ENCODE results near the gene VPS54.

VPS54 gene, protein sequence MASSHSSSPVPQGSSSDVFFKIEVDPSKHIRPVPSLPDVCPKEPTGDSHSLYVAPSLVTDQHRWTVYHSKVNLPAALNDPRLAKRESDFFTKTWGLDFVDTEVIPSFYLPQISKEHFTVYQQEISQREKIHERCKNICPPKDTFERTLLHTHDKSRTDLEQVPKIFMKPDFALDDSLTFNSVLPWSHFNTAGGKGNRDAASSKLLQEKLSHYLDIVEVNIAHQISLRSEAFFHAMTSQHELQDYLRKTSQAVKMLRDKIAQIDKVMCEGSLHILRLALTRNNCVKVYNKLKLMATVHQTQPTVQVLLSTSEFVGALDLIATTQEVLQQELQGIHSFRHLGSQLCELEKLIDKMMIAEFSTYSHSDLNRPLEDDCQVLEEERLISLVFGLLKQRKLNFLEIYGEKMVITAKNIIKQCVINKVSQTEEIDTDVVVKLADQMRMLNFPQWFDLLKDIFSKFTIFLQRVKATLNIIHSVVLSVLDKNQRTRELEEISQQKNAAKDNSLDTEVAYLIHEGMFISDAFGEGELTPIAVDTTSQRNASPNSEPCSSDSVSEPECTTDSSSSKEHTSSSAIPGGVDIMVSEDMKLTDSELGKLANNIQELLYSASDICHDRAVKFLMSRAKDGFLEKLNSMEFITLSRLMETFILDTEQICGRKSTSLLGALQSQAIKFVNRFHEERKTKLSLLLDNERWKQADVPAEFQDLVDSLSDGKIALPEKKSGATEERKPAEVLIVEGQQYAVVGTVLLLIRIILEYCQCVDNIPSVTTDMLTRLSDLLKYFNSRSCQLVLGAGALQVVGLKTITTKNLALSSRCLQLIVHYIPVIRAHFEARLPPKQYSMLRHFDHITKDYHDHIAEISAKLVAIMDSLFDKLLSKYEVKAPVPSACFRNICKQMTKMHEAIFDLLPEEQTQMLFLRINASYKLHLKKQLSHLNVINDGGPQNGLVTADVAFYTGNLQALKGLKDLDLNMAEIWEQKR

DNA sequence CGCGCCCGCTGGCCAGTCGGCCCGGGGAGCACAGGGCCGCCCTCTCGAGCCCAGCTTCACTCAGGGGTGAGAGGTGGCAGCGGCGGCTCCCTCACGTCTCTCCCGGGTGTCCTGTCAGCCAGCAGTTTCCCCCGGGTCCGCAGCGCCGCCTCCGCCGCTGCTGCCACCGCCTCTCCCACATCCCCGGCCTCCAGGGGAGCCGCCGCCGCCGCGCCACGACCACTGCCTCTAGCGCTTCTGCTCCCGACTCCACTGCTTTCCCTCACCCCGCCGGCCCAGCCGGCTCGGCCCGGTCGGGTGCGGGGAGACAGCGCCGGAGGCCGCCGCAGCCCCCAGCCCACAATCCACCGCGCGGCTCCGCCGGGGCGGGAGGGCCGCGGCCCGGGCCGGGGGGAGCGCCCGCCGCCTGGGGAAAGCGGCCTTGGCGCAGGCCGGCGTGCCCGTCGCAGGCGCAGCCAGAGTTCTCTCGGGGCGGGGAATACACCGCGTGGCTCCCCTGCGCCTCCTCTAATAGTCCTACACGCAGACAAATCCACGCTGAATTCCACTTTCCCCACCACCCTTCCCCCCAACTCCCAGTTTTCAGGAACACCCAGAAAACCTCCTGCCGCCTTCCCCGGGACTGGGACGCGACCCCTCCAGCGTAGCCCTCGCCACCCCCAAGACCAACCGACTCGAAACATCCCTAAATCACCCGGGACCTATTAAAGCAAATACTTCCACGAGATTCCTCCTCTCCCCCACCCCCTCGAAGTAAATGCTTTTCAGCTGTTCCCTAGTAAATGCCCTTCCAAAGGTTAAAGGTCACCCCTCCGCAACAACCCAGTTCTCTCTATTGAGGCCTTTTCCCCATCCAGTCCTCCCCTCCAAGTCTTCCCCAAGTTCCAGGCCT, at the start of gene VPS54:
Gene VPS54, minus strand, starts transcription at position 346 of the 892 bp plus-strand sequence. CDS start 35,429 bp downstream, outside the sequence.
- peak within 1 kb of the TSS; percentile 70 for H3K4me3 ChIP-seq (ENCODE audit: low read depth, low read length)
- TF ChIP-seq, protein P1, sequence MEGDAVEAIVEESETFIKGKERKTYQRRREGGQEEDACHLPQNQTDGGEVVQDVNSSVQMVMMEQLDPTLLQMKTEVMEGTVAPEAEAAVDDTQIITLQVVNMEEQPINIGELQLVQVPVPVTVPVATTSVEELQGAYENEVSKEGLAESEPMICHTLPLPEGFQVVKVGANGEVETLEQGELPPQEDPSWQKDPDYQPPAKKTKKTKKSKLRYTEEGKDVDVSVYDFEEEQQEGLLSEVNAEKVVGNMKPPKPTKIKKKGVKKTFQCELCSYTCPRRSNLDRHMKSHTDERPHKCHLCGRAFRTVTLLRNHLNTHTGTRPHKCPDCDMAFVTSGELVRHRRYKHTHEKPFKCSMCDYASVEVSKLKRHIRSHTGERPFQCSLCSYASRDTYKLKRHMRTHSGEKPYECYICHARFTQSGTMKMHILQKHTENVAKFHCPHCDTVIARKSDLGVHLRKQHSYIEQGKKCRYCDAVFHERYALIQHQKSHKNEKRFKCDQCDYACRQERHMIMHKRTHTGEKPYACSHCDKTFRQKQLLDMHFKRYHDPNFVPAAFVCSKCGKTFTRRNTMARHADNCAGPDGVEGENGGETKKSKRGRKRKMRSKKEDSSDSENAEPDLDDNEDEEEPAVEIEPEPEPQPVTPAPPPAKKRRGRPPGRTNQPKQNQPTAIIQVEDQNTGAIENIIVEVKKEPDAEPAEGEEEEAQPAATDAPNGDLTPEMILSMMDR (IDR thresholded peaks at IDR 0.05; ENCODE audit: borderline replicate concordance, insufficient read depth, low read depth, low read length) = no peak

DNA sequence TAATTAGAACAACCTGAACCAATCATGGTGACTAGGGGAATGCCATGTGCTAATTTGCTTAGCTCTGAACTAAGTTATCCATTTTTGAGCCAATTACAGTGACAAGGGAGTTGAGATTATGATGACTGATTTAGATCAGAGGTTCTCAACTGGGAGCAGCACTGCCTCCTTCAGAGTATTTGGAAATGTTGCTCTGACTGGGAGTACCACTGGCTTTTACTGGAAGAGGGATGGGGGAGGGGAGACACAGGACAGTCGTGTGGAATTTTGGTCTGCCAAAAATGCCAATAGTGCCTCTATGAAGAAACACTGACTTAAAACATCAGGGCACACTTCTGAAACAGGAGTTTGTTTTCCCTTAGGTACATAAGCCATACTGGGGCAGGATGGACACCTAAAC, 48.1 kb upstream of the VPS54 start:
- TF ChIP-seq, protein P1 (IDR thresholded peaks at IDR 0.05; ENCODE audit: borderline replicate concordance, insufficient read depth, low read depth, low read length) = no peak

DNA sequence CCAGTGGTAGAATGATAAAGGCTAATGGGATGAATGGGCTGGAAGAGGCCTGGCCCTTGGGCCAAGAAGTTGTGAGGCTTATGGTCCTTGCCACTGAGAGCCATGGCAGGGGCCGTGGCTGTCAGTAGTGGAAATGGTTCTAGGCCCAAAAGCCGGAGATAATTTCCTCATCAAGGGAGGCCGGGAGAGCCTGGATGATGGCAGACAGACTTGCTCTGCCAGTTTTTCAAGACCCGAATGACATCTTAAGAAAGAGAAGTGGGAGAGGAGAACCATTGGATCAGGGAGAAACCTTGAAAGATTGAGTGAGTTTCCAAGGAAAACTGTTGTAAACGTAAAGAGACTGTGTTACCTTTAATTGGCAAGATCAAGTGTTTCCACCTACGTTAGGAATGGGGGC, 46.3 kb upstream of the VPS54 start:
- TF ChIP-seq, protein P1 (IDR thresholded peaks at IDR 0.05; ENCODE audit: borderline replicate concordance, insufficient read depth, low read depth, low read length) = no peak
- H3K4me3 ChIP-seq (ENCODE audit: low read depth, low read length) = no peak overlapping the region

More for the DNA sequence above, 48.1 kb upstream of the VPS54 start:
- no peak overlapping the region for H3K4me3 ChIP-seq (ENCODE audit: low read depth, low read length)

DNA sequence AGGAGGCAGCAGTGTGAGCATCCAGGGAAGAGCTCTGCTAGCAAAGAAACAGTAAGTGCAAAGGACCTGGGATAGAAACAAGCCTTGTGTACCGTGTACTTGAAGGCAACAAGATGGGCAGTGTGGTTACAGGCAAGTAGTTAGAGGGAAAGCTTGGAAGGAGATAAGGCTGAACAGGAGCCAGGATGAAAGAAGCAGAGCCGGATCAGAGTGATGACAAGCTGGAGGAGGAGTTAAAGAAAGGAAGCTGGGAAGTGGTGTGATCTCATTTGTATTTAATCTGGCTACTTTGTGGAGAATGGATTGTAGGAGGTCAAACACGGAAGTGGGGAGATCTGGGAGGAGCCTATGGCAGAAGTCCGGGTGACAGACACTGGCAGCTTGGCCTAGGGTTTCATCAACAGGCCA, 44.7 kb upstream of the VPS54 start:
- no peak overlapping the region for H3K4me3 ChIP-seq (ENCODE audit: low read depth, low read length)
- TF ChIP-seq, protein P1 (IDR thresholded peaks at IDR 0.05; ENCODE audit: borderline replicate concordance, insufficient read depth, low read depth, low read length) = no peak

DNA sequence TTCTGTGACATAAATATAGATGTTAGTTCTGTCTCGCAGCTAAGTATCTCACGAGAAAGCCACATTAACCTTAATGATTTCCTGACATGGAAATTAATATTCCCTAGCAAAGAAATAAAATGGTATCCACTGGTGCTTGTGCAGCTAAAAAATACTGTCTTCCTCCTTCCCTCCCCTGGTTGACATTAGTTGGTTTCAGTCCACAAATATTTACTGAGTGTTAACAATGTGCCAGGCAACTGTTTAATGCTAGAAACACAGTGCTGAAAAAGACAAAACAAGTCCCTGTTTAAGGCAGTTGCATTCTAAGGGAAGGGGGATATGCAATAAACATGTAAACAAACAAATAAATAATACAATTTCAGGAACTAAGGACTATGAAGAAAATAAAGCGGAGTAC, 44.2 kb upstream of the VPS54 start:
- TF ChIP-seq, protein P1 (IDR thresholded peaks at IDR 0.05; ENCODE audit: borderline replicate concordance, insufficient read depth, low read depth, low read length) = no peak
- no peak overlapping the region for H3K4me3 ChIP-seq (ENCODE audit: low read depth, low read length)

DNA sequence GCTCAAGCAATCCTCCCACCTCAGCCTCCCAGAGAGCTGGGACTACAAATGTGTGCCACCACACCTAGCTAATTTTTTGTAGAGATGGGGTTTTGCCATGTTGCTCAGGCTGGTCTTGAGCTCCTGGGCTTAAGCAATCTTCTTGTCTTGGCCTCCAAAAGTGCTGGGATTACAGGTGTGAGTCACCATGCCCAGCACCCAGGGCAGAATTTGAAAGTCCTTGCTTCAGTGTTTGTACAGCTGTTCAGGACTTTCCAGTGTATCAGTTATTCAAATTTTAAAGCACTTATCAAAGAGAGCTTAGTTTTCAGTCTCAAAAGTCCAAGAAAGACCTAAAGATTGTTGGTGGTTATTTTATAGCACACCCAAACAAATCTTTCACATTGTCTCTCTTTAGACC, 43.6 kb upstream of the VPS54 start:
- TF ChIP-seq, protein P1 (IDR thresholded peaks at IDR 0.05; ENCODE audit: borderline replicate concordance, insufficient read depth, low read depth, low read length) = no peak
- H3K4me3 ChIP-seq (ENCODE audit: low read depth, low read length) = no peak overlapping the region

All from GM12875 (cell line).